CD4-positive, alpha-beta T cell treated with Interferon alpha-2 for 1 hour (primary cell): ENCODE measurements around the gene TADA1.
A peak's percentile ranks its signal among the peaks of the same experiment; 100 is the strongest.
"Not testable (repeated sequence)": the region's sequence is repeated elsewhere in the genome, so short reads cannot be mapped to it uniquely, and the experiment has no call there.

Experiments used
- DNase-seq, 2 donors: peaks; one replicate each; pipeline ENCODE4 v3.0.0-alpha.2; 2020 to 2022

TADA1 gene

DNA sequence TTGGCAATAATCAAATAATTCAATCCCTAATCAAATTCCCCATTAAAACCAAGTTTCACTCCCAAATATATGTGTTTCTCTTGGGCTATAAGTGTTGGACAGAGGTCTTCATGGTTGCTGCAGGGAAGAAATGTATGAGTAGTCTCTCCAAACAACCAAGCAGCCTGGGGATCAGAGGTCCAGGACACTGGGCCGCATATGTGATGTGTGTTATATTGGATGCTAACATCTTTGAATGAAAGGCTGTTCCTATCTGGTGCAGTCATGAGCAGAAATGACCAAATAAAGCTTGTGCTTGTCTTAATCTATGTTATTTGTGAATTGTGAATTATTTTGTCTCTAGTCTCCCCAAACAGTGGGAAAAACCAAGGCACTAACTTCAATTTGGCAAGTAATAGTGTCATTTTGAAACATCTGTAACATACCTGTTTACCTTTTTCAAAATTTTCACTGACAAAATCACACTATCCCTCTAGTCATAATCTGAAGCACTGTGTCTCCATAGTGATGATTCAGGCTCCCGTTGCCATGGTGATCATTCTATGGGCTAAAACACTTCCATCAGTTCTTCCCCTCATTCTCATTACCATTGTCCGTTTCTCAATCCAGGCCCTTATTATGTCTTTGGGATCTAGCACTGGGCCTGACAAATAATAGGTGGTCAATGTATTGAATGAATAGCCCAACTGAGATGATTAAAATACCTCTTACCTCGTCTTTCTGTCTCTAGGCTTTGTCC, 12.5 kb upstream of the TADA1 start:
- no peak for DNase-seq

DNA sequence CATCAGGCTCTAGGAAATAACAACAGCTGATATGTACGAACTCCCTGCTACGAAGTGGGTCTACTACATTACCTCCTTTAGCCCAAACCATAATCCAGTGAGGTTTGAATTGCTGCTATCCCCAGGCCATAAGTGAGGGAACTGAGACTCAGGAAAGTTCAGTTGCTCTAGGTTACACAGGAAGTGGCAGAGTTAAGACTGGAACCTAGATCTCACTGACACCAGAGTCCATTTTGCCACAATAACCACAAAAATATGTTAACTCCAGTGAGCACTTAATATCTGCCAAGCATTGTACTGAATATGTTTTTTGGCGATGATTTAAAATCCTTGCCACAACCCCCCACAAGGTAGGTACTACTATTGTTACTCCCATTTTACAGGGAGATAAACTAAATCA, 8.9 kb upstream of the TADA1 start:
- no peak for DNase-seq

DNA sequence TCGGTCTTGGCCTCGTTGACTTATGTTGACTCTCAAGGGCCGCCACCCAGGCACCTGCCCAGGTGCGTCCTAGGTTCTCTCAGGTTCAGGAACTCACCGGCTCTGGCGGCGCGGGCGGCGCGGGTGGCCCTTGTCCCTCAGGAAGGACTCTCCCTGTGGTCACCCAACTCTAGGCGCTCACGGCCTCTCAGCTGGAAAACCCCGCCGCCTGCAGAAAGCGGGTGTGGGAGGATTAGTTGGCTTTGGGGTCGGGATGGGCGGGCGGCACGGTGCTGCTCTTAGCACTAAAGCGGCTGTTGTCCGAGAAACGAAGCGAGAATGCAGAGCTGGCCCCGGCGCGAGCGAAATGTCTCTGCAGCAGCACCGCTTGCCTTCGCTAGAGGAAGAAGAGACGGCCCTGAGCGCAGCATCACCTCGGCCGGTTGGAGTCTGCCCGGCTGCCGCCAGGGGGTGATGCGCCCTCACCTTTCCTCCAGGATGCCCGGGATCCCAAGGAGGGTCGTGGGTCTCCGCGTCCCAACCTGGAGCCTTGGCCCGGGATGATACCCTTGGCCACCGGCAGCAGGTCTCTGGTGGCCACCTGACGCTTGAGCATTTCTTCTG, 8.1 kb upstream of the TADA1 start:
- peak; percentile 13 to 24 for DNase-seq

DNA sequence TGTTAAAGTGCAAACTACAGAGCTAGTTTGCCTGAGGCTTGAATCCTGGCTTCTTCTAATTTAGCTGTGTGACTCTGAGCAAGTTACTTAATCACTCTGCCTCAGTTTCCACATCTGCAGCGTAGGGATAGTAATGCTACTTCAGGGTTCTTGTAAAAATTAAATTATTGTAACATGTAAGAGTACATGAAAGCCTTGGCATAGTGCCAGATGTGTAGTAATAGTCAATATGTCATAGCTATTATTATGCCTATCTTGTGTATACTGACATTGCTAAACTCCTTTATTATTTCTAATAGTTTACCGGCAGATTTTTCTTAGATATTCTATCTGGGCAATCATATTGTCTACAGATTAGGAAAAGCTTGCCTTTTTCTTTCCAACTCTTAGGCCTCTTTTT, 6.8 kb upstream of the TADA1 start:
- no peak for DNase-seq

DNA sequence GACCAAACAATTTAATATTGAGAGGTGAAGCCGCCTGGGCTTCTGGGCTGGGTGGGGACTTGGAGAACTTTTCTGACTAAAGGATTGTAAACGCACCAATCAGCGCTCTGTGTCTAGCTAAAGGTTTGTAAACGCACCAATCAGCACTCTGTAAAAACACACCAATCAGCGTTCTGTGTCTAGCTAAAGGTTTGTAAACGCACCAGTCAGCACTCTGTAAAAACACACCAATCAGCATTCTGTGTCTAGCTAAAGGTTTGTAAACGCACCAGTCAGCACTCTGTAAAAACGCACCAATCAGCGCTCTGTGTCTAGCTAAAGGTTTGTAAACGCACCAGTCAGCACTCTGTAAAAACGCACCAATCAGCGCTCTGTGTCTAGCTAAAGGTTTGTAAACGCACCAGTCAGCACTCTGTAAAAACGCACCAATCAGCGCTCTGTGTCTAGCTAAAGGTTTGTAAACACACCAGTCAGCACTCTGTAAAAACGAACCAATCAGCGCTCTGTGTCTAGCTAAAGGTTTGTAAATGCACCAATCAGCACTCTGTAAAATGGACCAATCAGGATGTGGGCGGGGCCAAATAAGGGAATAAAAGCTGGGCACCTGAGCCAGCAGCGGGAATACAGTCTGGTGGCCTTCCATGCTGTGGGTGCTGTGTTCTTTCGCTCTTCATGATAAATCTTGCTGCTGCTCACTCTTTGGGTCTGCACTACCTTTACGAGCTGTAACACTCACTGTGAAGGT, 2.3 kb upstream of the TADA1 start:
- DNase-seq: not testable (repeated sequence)

DNA sequence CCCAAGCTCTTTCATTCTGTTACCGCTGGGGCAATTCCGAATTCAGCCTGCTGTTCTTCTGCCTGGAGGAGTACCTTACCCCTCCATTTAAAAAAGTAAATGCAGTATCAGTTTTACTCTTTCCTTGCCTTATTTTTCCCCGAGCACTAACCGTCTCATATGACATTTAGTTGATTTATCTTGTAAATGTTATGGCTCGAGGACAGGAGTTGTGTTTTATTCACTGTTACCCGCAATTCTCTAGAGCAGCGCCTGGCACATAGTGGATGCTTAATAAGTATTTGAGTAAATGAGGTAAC, 425 bp upstream of the TADA1 start:
- no peak for DNase-seq

DNA sequence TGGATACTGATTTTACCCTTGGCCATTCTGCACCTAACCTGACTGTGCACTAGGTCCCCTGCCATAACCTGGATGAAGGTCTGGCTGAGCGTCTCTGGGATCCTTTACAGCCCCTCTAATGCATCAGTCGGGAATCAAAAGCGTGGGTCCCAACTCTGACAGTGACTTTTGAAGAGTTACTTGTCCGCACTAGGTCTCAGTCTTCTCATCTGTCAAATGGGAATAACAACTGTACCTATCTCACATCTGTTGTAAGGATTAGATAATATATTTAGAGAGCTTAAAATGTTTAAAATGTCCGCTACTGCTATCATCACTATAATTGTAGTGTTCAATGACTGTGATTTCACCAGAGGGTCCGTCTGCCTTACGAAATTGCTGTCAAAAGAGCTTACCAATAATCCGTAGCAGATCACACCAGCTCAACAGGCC, 746 bp downstream of the TADA1 start:
- DNase-seq: no peak

DNA sequence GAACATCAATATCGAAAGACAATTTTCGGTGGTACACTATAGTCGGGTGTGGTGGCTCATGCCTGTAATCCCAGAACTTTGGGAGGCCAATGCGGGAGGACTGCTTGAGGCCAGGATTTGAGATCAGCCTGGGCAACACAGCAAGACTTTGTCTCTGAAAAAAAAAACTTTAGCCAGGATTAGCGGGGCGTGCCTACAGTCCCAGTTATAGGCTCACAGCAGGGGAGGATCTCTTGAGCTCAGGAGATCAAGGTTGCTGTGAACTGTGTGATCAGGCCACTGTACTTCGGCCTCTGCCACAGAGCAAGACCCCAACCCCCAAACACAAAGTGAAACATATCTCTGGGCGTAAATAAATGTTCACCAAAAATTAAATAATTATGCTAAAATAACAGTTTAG, 1.6 kb downstream of the TADA1 start:
- no peak for DNase-seq

DNA sequence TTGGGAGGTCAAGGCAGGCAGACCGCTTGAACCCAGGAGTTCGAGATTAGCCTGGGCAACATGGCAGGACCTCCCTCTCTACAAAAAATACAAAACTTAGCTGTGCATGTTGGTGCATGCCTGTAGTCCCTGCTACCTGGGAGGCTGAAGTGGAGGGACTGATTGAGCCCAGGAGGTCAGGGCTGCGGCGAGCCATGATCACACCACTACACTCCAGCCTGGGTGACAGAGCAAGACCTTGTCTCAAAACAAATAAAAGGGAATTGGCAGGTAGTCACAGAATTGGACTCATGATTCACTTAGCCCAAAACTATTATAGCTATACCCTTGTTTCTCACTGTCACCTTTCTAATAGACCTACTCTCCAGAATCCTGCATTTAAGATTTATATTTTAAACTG, 5.5 kb downstream of the TADA1 start:
- DNase-seq: no peak

DNA sequence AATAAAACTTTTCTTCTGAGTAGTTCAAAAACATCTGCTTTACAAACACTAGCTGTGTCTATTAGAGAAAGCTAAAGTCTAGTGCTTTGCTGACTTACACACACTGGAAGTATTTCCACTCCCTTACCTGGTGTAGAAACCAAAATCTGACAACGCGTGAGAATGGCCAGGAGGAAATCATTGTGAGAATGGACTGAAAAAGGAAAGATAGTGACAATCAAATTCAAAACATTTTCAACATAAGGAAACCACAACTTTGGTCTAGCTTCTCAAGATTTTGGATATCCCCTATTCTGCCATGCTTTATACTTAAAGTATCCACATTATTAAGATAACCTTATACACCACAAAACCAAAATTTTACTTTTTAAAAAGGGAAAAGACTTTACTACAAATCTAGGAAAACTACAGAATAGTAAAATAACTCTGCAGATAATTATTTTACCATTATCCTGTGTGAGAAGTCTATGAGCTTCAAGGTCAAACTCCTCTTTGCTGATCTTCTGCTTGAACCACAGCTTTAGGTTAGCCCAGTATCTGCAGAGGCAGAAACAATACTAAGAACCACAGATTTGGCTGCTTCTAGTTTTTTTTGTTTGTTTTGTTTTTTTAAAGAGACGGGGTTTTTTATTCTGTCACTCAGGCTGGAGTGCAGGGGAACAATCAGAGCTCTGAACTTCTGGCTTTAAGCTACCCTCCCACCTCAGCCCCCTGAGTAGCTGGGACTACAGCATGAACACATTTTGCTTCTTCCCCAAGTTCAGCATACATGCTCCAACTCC, 6.6 kb downstream of the TADA1 start:
- no peak for DNase-seq

DNA sequence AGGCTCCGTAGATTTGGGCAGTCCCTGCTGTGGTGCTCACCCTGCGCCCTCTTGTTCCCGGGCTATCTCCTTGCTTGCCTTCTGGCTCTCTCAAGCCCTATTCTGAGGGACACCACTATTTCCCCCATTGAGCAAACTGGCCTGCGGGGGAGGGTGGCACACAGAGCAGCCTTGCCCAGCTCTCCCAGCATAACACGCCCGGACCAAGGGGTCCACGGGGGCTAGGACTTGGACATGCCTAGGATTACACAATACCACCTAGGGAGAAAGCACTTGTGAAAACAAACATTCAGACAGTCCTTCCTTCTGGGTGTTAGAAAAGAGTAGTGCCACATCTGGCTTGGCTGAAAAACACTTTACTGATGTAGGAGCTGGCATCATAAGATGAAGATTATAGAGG, 7.4 kb downstream of the TADA1 start:
- DNase-seq: no peak

DNA sequence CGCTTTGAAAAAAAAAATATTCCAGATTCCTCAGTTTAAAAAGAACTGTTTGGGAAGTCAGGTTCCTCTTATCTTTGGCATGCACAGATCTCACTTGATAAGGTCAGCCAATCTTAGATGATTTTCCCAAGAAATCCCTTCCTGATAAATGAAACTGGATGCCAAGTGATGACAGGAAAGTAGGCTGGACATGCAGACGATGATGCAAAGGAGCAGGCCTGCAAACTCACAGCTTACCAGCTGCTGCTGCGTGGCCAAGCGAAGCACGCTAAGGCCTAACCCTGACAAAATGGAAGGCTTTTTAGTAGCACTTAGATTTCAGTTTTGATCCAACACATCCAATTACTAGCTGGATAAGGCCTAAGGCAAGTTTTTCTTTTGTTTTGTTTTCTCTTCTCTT, 10.1 kb downstream of the TADA1 start:
- no peak for DNase-seq

DNA sequence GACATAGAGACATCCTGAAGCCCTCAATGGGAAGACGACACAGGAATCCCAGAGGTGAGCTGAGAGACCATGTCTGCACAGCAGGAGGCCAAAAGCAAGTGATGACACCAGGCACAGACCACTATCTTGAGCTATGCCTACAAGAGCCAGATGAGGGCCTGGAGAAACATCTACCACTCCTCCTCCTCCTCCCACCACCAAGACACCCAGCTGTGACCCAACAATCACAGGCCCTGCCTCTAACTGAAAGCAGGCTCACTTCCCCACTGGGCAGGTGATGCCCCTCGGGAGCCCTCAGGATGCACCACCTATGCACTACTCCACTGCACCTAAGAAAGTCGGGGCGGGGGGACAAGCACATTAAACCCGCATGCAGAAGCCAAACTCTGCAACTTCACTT, 16.5 kb downstream of the TADA1 start:
- no peak for DNase-seq

DNA sequence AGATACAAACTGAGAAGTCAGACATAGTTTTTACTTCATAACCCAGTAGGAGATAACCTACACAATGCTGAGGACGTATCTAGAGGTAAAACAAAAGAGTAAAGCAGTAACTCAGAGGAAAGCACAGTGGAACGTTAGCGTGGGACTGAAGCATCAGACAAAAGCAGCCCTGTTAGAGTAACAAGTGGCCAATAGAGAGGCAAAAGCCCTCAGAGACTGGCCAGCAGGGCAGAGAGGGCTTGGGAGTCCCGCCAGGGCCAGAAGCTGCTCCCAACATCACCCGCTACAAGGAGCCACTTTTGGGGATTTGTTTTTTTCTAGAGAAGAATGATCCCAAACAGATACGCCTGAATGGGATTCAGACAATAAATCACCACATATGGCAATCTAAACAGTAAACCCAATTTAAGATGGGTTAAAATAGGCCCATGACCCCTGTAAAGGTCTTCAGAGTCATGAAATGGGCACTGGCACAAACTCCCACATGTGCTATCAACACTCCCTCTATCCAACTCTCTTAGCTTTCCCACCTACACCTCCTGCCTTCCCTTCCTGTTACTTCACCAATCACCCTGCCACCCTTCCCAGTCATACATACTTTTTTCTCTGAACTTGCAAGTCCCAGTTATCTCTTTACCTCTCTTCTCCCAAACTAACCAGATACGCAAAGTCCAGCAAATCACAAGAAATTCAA, 17.2 kb downstream of the TADA1 start:
- DNase-seq: no peak

DNA sequence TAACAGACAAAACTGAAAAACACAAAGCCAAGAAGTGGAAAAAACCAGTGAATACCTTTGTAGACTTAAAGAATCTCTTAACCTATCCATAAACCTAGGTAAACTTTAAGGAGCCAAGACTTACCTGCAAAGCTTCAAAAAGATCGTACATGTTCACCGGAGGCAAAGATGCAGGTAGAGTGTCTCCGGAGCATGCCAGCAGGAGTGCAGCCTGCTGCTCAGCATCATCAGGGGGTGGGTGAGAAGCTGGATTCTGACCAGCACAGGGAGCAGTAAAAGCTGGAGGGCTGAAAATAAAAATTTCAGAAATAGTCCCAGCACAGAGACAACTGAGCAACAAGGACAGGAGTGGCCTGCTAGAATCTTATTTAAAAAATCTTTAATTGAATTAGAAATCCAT, 18.1 kb downstream of the TADA1 start:
- DNase-seq: no peak

DNA sequence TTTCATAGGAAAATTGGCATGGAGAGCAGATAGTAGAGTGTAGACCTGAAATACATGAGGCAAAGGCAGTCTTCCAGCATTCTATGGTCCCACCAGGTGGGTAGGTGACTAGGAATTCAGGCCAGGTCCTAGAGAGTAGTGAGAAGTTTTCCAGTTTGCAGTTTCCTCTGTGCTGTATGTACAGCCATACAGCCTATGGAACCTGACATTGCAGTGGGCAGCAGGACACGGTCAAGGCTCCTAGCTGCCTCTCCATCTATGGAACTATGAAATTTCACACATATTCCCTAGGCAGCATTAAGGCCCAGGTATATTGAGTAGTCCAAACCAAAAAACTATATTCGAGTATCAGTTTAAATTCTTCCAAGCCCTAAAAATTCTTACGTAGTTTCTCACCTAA, 20.5 kb downstream of the TADA1 start:
- DNase-seq: no peak

DNA sequence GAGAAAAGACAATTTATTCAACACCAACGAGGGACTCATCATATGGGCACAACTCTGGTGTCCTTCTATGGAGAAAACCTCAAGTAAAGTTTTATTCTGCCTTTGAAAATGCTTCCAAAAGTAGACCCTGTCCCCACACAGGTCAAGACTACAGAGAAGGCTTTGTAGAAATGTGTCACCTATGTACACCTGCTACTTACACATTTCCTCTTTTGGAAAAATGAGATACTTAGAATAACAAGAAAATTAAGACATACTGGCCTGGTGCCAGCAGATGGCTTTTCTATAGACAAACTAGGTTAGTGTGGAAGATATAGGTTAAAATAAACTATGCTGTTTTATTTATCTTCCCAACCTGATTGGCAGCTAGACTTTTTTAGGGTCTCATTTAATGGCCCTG, 23.1 kb downstream of the TADA1 start:
- DNase-seq: no peak

DNA sequence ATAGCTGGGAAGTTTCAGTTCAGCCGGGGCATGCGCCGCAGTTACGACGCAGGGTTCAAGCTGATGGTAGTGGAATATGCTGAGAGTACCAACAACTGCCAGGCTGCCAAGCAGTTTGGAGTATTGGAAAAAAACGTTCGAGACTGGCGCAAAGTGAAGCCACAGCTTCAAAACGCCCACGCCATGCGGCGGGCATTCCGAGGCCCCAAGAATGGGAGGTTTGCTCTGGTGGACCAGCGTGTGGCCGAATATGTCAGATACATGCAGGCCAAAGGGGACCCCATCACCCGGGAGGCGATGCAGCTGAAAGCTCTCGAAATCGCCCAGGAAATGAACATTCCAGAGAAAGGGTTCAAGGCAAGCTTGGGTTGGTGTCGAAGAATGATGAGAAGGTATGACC, 26.9 kb downstream of the TADA1 start:
- no peak for DNase-seq

DNA sequence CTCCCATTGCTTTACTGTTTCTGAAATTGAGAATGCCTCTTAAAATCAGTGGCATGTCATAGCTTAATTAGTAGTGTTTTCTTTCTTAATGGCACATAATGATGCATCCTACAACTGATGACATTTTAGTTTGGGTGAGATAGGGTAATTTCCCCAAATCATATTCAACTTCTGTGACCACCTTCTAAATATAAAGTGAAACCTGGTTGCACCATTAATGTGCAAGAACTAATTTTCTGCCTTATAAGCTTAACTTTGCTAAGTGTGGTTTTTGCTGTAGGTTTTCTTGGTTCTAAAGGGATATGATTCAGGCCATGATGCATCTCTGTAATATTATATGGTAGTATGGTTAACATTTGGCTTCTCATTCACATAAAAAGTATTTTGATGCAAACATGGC, 27.9 kb downstream of the TADA1 start:
- DNase-seq: no peak

DNA sequence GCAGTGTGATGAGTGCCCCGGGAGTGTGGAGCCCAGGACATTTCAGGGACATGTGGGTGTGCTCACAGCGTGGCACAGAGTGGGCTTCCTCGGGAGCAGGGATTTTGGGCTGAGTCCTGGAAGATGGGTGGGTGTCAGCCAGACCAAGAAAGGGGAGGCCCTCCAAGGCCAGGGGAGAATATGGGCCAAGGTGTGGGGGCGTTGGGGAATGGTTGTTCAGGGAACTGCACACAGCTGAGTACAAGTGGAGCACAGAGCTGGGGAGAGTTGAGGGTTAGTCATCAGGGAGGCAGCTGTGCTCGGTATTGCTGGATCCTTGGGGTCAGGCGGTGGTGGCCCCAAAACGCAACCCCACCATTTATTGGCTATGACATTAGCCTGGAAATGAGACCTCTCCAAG, 31.3 kb downstream of the TADA1 start:
- DNase-seq: no peak

DNA sequence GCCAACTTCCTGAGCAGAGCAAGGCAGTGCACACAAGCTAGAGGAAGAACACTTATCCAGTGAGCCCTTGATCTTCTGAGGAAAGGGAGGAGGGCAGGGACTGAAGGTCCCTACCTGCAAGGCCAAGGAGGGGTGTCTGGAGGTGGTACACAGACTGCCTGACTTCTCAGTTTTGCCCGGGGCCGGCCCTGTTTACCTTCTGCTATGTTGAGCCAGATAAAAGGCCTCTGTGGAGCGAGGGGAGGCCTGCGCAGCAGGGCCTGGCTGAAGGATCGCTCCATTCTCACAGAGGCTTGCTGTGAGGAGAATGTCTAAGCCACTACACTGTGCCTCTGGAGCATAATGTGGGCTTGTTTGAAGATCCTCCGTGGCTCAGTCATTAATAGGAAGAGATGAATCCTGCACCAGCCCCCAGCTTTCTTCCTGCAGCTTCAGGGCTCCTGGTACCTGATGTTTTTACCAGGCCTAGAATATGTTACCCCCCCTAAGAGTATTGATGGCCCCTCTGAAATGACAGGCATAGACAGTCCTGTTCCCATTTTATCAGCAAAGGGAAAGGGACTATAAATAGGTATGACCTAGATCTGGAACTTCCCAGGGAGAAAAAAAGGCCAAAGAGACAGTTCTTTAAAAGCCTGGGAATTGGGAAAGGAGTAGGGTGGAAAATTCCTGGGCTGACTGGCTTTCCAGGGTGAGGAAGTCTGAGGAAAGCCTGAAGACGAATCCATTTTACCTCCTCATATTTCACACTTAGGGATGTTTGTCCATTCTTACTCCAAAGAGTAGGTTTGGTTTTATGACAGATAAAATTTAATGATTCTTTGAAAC, 32.1 kb downstream of the TADA1 start:
- no peak for DNase-seq

DNA sequence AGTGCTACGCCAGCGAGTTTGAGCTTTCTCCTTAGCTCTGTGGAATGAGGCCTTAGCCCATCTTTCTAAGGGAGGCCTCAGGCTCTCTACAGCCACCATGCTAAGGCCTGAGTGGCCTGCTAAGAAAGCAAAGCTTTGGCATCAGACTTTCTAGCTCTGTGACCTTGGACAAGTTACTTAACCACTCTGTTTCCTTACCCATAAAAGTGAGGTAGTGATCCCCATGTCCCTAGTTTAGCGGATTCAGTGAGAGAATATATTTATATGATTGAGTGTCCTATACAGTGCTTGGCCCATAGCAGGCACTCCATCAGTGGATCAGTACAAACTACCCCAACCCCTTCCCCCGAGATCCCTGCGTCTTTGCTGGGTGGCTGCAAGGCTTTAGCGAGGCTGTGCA, 32.7 kb downstream of the TADA1 start:
- DNase-seq: no peak
